Measurements from ENCODE around the gene FUT7.

The FUT7 gene

DNA sequence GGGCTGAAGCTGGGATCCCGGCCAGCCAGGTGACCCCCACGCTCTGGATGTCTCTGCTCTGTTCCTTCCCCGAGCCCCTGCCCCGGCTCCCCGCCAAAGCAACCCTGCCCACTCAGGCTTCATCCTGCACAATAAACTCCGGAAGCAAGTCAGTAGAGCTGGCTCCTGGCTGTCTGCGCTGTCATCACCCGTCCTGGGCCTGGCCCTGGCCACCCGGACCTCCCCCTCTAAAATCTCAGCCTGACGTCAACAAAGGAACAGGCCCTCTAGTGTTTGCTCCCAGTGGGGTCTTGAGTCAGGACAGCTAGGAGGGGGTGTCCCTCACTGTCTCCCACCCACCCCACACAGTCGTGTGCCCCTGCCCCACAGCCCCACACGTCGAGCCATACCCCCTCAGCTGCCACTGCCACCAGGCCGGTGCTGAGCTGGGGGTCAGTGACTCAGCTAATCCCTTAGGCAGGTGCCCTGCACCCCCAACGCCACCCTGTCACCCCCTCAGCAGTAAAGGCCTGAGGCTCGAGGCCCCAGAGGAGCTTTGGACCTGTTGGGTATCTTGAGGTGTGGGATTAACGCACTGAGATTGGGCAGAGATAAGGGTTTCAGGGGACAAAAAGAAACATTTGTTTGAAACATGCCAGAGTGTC, 50.2 kb downstream of the FUT7 start:
- no peak for DNase-seq

DNA sequence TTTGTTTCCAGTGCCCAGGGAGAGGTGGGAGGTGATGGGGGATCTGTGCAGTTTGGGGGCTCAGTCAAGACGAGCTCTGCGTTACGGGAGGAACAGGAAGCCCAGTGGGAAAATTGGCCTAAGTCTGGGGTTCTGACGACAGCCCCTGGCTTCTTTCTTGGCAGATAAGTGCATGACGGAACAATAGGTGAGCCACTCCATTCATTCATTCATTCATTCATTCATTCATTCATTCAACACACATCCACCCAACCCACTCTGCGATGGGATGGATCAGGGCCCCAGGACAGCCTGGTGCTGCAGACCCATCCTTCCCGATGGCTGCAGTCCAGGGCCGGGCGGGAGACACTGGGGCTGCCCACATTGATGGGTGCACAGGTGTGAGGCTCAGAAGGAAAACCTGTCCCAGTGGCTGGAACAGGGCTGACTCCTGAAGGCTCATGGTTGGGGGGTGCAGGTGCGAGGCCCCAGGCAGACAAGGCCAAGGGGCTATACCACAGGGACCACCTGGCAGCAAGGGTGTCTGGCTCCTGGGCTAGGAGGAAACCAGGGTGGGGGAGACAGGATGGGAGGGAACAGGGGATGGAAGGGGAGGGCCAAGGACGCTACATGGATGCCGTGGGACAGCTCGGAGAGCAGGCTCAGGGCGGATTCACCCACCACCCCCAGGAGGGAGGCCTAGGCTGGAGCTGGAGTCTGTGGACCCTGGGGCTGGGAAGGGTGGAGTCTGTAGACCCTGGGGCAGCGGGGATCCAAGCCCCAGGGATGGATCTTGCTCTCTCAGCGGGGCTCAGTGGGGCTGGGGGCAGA, 51.0 kb downstream of the FUT7 start:
- no peak for DNase-seq
